Spleen (tissue), 7 donors: Measurements from ENCODE around the gene CTTNBP2NL.

Source experiments
- CTCF ChIP-seq, 11 experiments: fragments of 200-600 bp in 7 of 11; fragments of 450-650 bp in 4 of 11; sonication (generic) in 4 of 11; IDR thresholded peaks in 8 of 11; conservative IDR thresholded peaks in 3 of 11; 1 replicate in 7 of 11; 2 replicates in 4 of 11; pipeline versions ENCODE4 v1.4.0 to v1.8.0; 2016 to 2021; ENCODE audit warnings: antibody characterized with exemption in 11 of 11, inconsistent platforms in 4 of 11, mild to moderate bottlenecking in 1 of 11
- POLR2A ChIP-seq, 3 donors: fragments of 450-650 bp; IDR thresholded peaks; one replicate each; pipeline ENCODE4 v1.5.1; 2017; ENCODE audit warnings: antibody characterized with exemption in 3 of 3, mild to moderate bottlenecking in 1 of 3
- POLR2AphosphoS5 ChIP-seq, 3 donors: sonication (generic); formaldehyde crosslinking; IDR thresholded peaks; one replicate each; pipeline ENCODE4 v1.5.1; 2017; ENCODE audit warnings: antibody characterized with exemption in 3 of 3
- donor health status: DM: no; HTN: no; CAD: no; lungs with moderate emphysema.
- donor health status: DM: no; HTN: no; CAD: no.
- donor health status: DM: no; HTN: no; CAD: no.

DNA sequence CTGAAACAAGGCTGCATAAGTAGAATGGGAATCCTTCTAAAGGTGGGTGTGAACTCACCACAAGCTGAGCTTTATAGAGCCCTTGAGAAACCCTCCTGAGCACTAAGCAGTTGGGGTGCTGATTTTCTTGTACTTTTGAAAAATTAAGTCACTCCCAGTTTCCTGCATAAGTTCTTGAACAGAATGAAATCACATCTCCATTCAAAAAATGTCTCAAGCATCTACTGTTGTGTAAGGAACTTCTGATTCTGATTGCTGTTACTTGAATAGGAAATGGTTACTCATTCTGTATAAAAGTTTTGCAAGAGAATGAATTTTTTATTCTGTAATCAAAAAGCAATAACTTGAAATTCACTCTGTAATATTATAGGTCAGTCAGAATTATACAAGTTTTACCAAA is 61.9 kb downstream of the CTTNBP2NL start:
- TF ChIP-seq POLR2AphosphoS5 (IDR thresholded peaks at IDR 0.05) (no peak), CTCF (IDR thresholded peaks at IDR 0.05 in 8 of 11, conservative IDR thresholded peaks at IDR 0.05 in 3 of 11) (no peak), POLR2A (IDR thresholded peaks at IDR 0.05) (no peak)
